ENCODE measurements around the gene SEMA3E.

The SEMA3E gene

GRCh38 chr7:83426325-83426724, 222.6 kb downstream of the SEMA3E start:
- in situ Hi-C loops (cut with HindIII; ENCODE audit: low pct_unique_long_range_greater_than_20kb, low sequenced_read_pairs) = no loop called here
- no peak for DNase-seq (ENCODE audit: low read depth in 1 of 2, low spot score in 1 of 2)
- no peak for TF ChIP-seq JUND (IDR thresholded peaks at IDR 0.05; ENCODE audit: low read depth)

GRCh38 chr7:83419013-83419412, 229.9 kb downstream of the SEMA3E start:
- no peak for DNase-seq (ENCODE audit: low read depth in 1 of 2, low spot score in 1 of 2)
- TF ChIP-seq JUND (IDR thresholded peaks at IDR 0.05; ENCODE audit: low read depth) = no peak
- in situ Hi-C loops (cut with HindIII; ENCODE audit: low pct_unique_long_range_greater_than_20kb, low sequenced_read_pairs) = no loop called here

- DNase-seq (ENCODE audit: low read depth in 1 of 2, low spot score in 1 of 2) = no peak
- in situ Hi-C loops (cut with HindIII; ENCODE audit: low pct_unique_long_range_greater_than_20kb, low sequenced_read_pairs) = no loop called here
- no peak for TF ChIP-seq JUND (IDR thresholded peaks at IDR 0.05; ENCODE audit: low read depth)
These were observed 233.1 kb downstream of the SEMA3E start for GRCh38 chr7:83415840-83416239.

- no peak for DNase-seq (ENCODE audit: low read depth in 1 of 2, low spot score in 1 of 2)
- TF ChIP-seq JUND (IDR thresholded peaks at IDR 0.05; ENCODE audit: low read depth) = no peak
- in situ Hi-C loops (cut with HindIII; ENCODE audit: low pct_unique_long_range_greater_than_20kb, low sequenced_read_pairs) = no loop called here
These were observed 234.0 kb downstream of the SEMA3E start for GRCh38 chr7:83414947-83415346.

GRCh38 chr7:83413831-83414230, 235.1 kb downstream of the SEMA3E start:
- in situ Hi-C loops (cut with HindIII; ENCODE audit: low pct_unique_long_range_greater_than_20kb, low sequenced_read_pairs) = no loop called here
- no peak for TF ChIP-seq JUND (IDR thresholded peaks at IDR 0.05; ENCODE audit: low read depth)
- peak in 1 of 2 experiments; percentile 23 for DNase-seq (ENCODE audit: low read depth in 1 of 2, low spot score in 1 of 2)

DNA sequence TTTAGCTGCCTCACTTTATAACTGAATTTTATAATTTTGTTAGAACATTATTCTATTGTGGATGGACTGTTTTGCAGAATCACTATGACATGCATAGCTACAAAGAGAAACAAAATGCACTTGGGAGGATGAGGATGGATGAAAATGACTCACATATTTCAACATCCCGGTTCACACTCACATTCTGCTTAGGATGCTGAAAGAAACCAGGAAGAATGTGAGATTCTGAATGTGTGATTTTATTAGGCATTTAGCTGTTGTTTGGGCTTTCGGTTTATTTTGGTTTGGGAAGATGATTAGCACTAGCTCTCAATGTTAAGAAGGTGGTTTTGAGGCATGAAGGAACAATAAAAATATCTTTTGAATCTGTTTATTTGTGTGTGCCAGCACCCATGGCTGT, 235.5 kb downstream of the SEMA3E start:
- in situ Hi-C loops (cut with HindIII; ENCODE audit: low pct_unique_long_range_greater_than_20kb, low sequenced_read_pairs) = no loop called here
- TF ChIP-seq JUND (IDR thresholded peaks at IDR 0.05; ENCODE audit: low read depth) = no peak
- DNase-seq (ENCODE audit: low read depth in 1 of 2, low spot score in 1 of 2) = no peak

GRCh38 chr7:83410989-83411591, 237.8 kb downstream of the SEMA3E start:
- DNase-seq (ENCODE audit: low read depth in 1 of 2, low spot score in 1 of 2) = peak; percentile 18 to 73

DNA sequence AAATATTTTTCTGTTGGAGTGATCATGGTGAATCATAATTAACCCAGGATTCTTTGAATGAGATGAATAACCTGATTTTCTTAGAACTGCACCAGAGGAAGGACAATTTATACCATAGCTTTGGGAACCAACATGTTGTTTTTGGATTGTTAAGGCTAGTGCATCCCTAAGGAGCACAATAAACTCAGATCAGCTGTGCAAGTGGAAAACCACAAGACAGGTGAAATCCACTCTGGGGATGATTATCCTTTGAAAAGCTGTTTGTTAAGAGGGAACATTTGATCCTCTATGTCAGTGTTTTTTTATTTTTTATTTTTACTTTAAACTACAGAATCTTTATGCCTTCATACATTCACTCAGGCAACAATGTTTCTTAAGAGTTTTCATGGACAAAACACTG, 254.2 kb downstream of the SEMA3E start:
- in situ Hi-C loops (cut with HindIII; ENCODE audit: low pct_unique_long_range_greater_than_20kb, low sequenced_read_pairs) = no loop called here
- TF ChIP-seq JUND (IDR thresholded peaks at IDR 0.05; ENCODE audit: low read depth) = no peak

More at GRCh38 chr7:83410989-83411591, 237.8 kb downstream of the SEMA3E start:
- TF ChIP-seq JUND (IDR thresholded peaks at IDR 0.05; ENCODE audit: low read depth) = no peak
- in situ Hi-C loops (cut with HindIII; ENCODE audit: low pct_unique_long_range_greater_than_20kb, low sequenced_read_pairs) = no loop called here

GRCh38 chr7:83388436-83388835, 260.5 kb downstream of the SEMA3E start:
- no peak for TF ChIP-seq JUND (IDR thresholded peaks at IDR 0.05; ENCODE audit: low read depth)
- no peak for DNase-seq (ENCODE audit: low read depth in 1 of 2, low spot score in 1 of 2)
- in situ Hi-C loops (cut with HindIII; ENCODE audit: low pct_unique_long_range_greater_than_20kb, low sequenced_read_pairs) = no loop called here

More for the DNA sequence above, 254.2 kb downstream of the SEMA3E start:
- DNase-seq (ENCODE audit: low read depth in 1 of 2, low spot score in 1 of 2) = no peak

DNA sequence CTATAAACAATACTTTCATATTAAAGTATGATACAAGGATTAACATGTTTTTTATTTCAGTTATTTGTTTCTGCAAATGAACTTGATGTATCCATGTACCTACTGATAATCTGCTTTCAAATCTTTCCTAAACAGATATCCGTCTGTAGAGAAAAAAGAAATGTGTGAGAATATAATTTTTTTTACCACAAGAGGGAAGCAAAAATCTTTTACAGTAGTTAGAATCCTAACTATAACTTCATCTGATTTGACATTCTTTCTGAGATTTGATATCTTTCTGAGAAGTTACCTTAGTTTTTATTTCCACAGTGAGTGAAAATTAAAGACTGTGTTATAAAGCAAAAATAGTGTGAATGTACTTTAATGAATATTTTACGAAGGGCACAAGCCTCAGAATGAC, 282.3 kb downstream of the SEMA3E start:
- in situ Hi-C loops (cut with HindIII; ENCODE audit: low pct_unique_long_range_greater_than_20kb, low sequenced_read_pairs) = no loop called here
- no peak for TF ChIP-seq JUND (IDR thresholded peaks at IDR 0.05; ENCODE audit: low read depth)
- DNase-seq (ENCODE audit: low read depth in 1 of 2, low spot score in 1 of 2) = peak in 1 of 2 experiments; percentile 17

- no peak for DNase-seq (ENCODE audit: low read depth in 1 of 2, low spot score in 1 of 2)
- in situ Hi-C loops (cut with HindIII; ENCODE audit: low pct_unique_long_range_greater_than_20kb, low sequenced_read_pairs) = no loop called here
- TF ChIP-seq JUND (IDR thresholded peaks at IDR 0.05; ENCODE audit: low read depth) = no peak
These were observed 283.2 kb downstream of the SEMA3E start for GRCh38 chr7:83365746-83366145.

GRCh38 chr7:83362871-83363550, 285.9 kb downstream of the SEMA3E start:
- in situ Hi-C loops (cut with HindIII; ENCODE audit: low pct_unique_long_range_greater_than_20kb, low sequenced_read_pairs) = no loop called here
- no peak for DNase-seq (ENCODE audit: low read depth in 1 of 2, low spot score in 1 of 2)
- no peak for TF ChIP-seq JUND (IDR thresholded peaks at IDR 0.05; ENCODE audit: low read depth)

DNA sequence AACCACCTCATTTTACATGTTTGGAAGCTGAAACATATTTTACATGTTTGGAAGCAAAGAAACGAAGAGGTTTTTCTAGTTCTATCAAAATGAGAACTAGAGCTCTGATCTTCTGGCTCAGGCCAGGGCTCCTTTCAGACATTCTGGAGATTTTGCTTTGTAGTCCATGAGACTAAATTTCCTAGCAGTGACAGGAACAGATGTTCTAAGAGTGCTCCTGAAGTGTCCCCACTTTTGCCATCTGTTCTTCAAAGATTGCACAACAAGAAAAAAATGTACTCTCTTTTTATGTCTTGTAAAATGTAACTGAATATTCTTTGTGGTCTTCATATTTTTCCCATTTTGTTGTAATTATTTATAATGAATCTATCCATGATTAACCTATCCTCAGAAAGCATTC, 289.8 kb downstream of the SEMA3E start:
- no peak for TF ChIP-seq JUND (IDR thresholded peaks at IDR 0.05; ENCODE audit: low read depth)
- in situ Hi-C loops (cut with HindIII; ENCODE audit: low pct_unique_long_range_greater_than_20kb, low sequenced_read_pairs) = no loop called here
- no peak for DNase-seq (ENCODE audit: low read depth in 1 of 2, low spot score in 1 of 2)

Measured in T47D (cell line).